Neural crest cell (in vitro differentiated cells): ENCODE data around the gene ARPC5. TPM values are rescaled to one million over a fixed set of nuclear protein-coding genes. Genes with fewer than 3 reads are reported as not detected.
"Not testable (repeated sequence)": the region's sequence is repeated elsewhere in the genome, so short reads cannot be mapped to it uniquely, and the experiment has no call there.

Experiments
- DNase-seq: peaks from one replicate; pipeline ENCODE4 v3.0.0; 2021; ENCODE audit warnings: low read depth, mixed read lengths, low spot score
- H3K27ac Mint-ChIP-seq: one replicate; pipeline ENCODE4 v1.8.0; 2021; ENCODE audit warnings: mild to moderate bottlenecking, mixed read lengths; ENCODE audit not compliant: unreplicated experiment
- H3K27me3 Mint-ChIP-seq: 2 replicates; pipeline ENCODE4 v1.8.0; 2021; ENCODE audit warnings: low read depth, mild to moderate bottlenecking, mixed read lengths
- H3K36me3 Mint-ChIP-seq: 2 replicates; pipeline ENCODE4 v1.8.0; 2021; ENCODE audit warnings: low read depth, mild to moderate bottlenecking, mixed read lengths
- H3K4me1 Mint-ChIP-seq: 2 replicates; pipeline ENCODE4 v1.8.0; 2021; ENCODE audit warnings: mixed read lengths
- H3K4me3 Mint-ChIP-seq: one replicate; pipeline ENCODE4 v1.8.0; 2021; ENCODE audit warnings: mild to moderate bottlenecking, mixed read lengths
- H3K9me3 Mint-ChIP-seq: 2 replicates; pipeline ENCODE4 v1.8.0; 2021; ENCODE audit warnings: mixed read lengths
- CTCF ChIP-seq: fragments of 200-600 bp; sonication (generic); conservative IDR thresholded peaks from 2 replicates; pipeline ENCODE4 v1.5.0; 2021; ENCODE audit warnings: antibody characterized with exemption, mild to moderate bottlenecking
- total RNA-seq: library from RNA; stranded (reverse); gene quantifications from 2 replicates; pipeline ENCODE4 v1.2.1, GENCODE V29; 2021

ARPC5 gene
- total RNA-seq, 1 donor from 2014 or later = 87.0 TPM

- no peak for DNase-seq
- TF ChIP-seq CTCF = no peak
- Mint-ChIP-seq H3K4me1 (no peaks in the 10 kb centered on the region), H3K36me3 (no peaks in the 10 kb centered on the region), H3K27me3 (no peaks in the 10 kb centered on the region), H3K27ac (no peak overlapping the region), H3K9me3 (no peaks in the 10 kb centered on the region), H3K4me3 (no peak overlapping the region)
Observed at GRCh38 chr1:183622013-183622412, 13.6 kb downstream of the ARPC5 start.

GRCh38 chr1:183620311-183620710, 15.3 kb downstream of the ARPC5 start:
- H3K4me3 Mint-ChIP-seq = no peak overlapping the region
- TF ChIP-seq CTCF = no peak
- H3K9me3 Mint-ChIP-seq = no peaks in the 10 kb centered on the region
- no peak overlapping the region for H3K27ac Mint-ChIP-seq
- no peaks in the 10 kb centered on the region for H3K4me1 Mint-ChIP-seq
- no peaks in the 10 kb centered on the region for H3K36me3 Mint-ChIP-seq
- H3K27me3 Mint-ChIP-seq = no peaks in the 10 kb centered on the region
- no peak for DNase-seq

GRCh38 chr1:183619781-183620180, 15.8 kb downstream of the ARPC5 start:
- H3K27me3 Mint-ChIP-seq = no peaks in the 10 kb centered on the region
- no peak overlapping the region for H3K27ac Mint-ChIP-seq
- no peak for DNase-seq
- no peaks in the 10 kb centered on the region for H3K4me1 Mint-ChIP-seq
- no peaks in the 10 kb centered on the region for H3K9me3 Mint-ChIP-seq
- H3K36me3 Mint-ChIP-seq = no peaks in the 10 kb centered on the region
- H3K4me3 Mint-ChIP-seq = no peak overlapping the region
- TF ChIP-seq CTCF = no peak

GRCh38 chr1:183618202-183618601, 17.4 kb downstream of the ARPC5 start:
- not testable (repeated sequence) for H3K4me1 Mint-ChIP-seq, H3K27ac Mint-ChIP-seq, DNase-seq, H3K9me3 Mint-ChIP-seq, H3K27me3 Mint-ChIP-seq, H3K36me3 Mint-ChIP-seq, H3K4me3 Mint-ChIP-seq

- H3K4me3 Mint-ChIP-seq, H3K27me3 Mint-ChIP-seq, DNase-seq, H3K4me1 Mint-ChIP-seq, H3K9me3 Mint-ChIP-seq, H3K36me3 Mint-ChIP-seq, H3K27ac Mint-ChIP-seq: not testable (repeated sequence)
Observed at GRCh38 chr1:183612975-183613374, 22.6 kb downstream of the ARPC5 start.

GRCh38 chr1:183612407-183612806, 23.2 kb downstream of the ARPC5 start:
- Mint-ChIP-seq H3K27me3 (no peaks in the 10 kb centered on the region), H3K4me1 (no peaks in the 10 kb centered on the region), H3K36me3 (no peaks in the 10 kb centered on the region), H3K27ac (no peak overlapping the region), H3K9me3 (no peaks in the 10 kb centered on the region), H3K4me3 (no peak overlapping the region)
- DNase-seq = no peak
- no peak for TF ChIP-seq CTCF

GRCh38 chr1:183611021-183611420, 24.6 kb downstream of the ARPC5 start:
- H3K4me1 Mint-ChIP-seq = no peaks in the 10 kb centered on the region
- no peak overlapping the region for H3K27ac Mint-ChIP-seq
- no peak for TF ChIP-seq CTCF
- no peak overlapping the region for H3K4me3 Mint-ChIP-seq
- no peaks in the 10 kb centered on the region for H3K9me3 Mint-ChIP-seq
- no peaks in the 10 kb centered on the region for H3K27me3 Mint-ChIP-seq
- H3K36me3 Mint-ChIP-seq = no peaks in the 10 kb centered on the region
- no peak for DNase-seq
